ENCODE results near the gene GPR108. TPM values are rescaled to one million over a fixed set of nuclear protein-coding genes. Genes with fewer than 3 reads are reported as not detected.

GPR108 gene
- total RNA-seq, 1 donor from 2014 or later = 69.1 TPM

- no peak overlapping the region for H3K27ac Mint-ChIP-seq (ENCODE audit: unreplicated experiment)
- H3K9me3 Mint-ChIP-seq (ENCODE audit: unreplicated experiment) = peaks cover 16% of the 10 kb centered on the region
- peaks cover 17% of the 10 kb centered on the region for H3K27me3 Mint-ChIP-seq (ENCODE audit: unreplicated experiment)
- TF ChIP-seq, protein P1, sequence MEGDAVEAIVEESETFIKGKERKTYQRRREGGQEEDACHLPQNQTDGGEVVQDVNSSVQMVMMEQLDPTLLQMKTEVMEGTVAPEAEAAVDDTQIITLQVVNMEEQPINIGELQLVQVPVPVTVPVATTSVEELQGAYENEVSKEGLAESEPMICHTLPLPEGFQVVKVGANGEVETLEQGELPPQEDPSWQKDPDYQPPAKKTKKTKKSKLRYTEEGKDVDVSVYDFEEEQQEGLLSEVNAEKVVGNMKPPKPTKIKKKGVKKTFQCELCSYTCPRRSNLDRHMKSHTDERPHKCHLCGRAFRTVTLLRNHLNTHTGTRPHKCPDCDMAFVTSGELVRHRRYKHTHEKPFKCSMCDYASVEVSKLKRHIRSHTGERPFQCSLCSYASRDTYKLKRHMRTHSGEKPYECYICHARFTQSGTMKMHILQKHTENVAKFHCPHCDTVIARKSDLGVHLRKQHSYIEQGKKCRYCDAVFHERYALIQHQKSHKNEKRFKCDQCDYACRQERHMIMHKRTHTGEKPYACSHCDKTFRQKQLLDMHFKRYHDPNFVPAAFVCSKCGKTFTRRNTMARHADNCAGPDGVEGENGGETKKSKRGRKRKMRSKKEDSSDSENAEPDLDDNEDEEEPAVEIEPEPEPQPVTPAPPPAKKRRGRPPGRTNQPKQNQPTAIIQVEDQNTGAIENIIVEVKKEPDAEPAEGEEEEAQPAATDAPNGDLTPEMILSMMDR (IDR thresholded peaks at IDR 0.05; ENCODE audit: unreplicated experiment) = no peak
- H3K4me1 Mint-ChIP-seq (ENCODE audit: unreplicated experiment) = peaks cover 17% of the 10 kb centered on the region
- DNase-seq (ENCODE audit: low spot score) = no peak
- H3K36me3 Mint-ChIP-seq (ENCODE audit: low read depth, unreplicated experiment) = peaks cover 14% of the 10 kb centered on the region
- peak overlapping the region; percentile 17 for H3K4me3 Mint-ChIP-seq (ENCODE audit: unreplicated experiment)
These were observed 17.4 kb downstream of the GPR108 start for GRCh38 chr19:6719992-6720368.

GRCh38 chr19:6719540-6719861 lies 17.9 kb downstream of the GPR108 start:
- DNase-seq (ENCODE audit: low spot score) = no peak
- H3K27me3 Mint-ChIP-seq (ENCODE audit: unreplicated experiment) = peaks cover 17% of the 10 kb centered on the region
- peaks cover 16% of the 10 kb centered on the region for H3K9me3 Mint-ChIP-seq (ENCODE audit: unreplicated experiment)
- peaks cover 12% of the 10 kb centered on the region for H3K4me1 Mint-ChIP-seq (ENCODE audit: unreplicated experiment)
- peak overlapping the region; percentile 17 for H3K4me3 Mint-ChIP-seq (ENCODE audit: unreplicated experiment)
- no peak overlapping the region for H3K27ac Mint-ChIP-seq (ENCODE audit: unreplicated experiment)
- TF ChIP-seq, protein P1 (IDR thresholded peaks at IDR 0.05; ENCODE audit: unreplicated experiment) = no peak
- peaks cover 14% of the 10 kb centered on the region for H3K36me3 Mint-ChIP-seq (ENCODE audit: low read depth, unreplicated experiment)

- Mint-ChIP-seq H3K27ac (ENCODE audit: unreplicated experiment) (no peak overlapping the region), H3K4me1 (ENCODE audit: unreplicated experiment) (peaks cover 10% of the 10 kb centered on the region), H3K27me3 (ENCODE audit: unreplicated experiment) (peaks cover 14% of the 10 kb centered on the region), H3K36me3 (ENCODE audit: low read depth, unreplicated experiment) (peaks cover 14% of the 10 kb centered on the region), H3K9me3 (ENCODE audit: unreplicated experiment) (peaks cover 16% of the 10 kb centered on the region), H3K4me3 (ENCODE audit: unreplicated experiment) (no peak overlapping the region)
- TF ChIP-seq, protein P1 (IDR thresholded peaks at IDR 0.05; ENCODE audit: unreplicated experiment) = no peak
- DNase-seq (ENCODE audit: low spot score) = no peak
These were observed 18.4 kb downstream of the GPR108 start for GRCh38 chr19:6718741-6719539.

GRCh38 chr19:6718111-6718740 lies 19.2 kb downstream of the GPR108 start:
- DNase-seq (ENCODE audit: low spot score) = no peak
- H3K9me3 Mint-ChIP-seq (ENCODE audit: unreplicated experiment) = peaks cover 16% of the 10 kb centered on the region
- H3K27ac Mint-ChIP-seq (ENCODE audit: unreplicated experiment) = no peak overlapping the region
- H3K4me1 Mint-ChIP-seq (ENCODE audit: unreplicated experiment) = peaks cover 7% of the 10 kb centered on the region
- peaks cover 14% of the 10 kb centered on the region for H3K36me3 Mint-ChIP-seq (ENCODE audit: low read depth, unreplicated experiment)
- H3K27me3 Mint-ChIP-seq (ENCODE audit: unreplicated experiment) = peaks cover 14% of the 10 kb centered on the region
- TF ChIP-seq, protein P1 (IDR thresholded peaks at IDR 0.05; ENCODE audit: unreplicated experiment) = no peak
- H3K4me3 Mint-ChIP-seq (ENCODE audit: unreplicated experiment) = peak overlapping the region; percentile 32

- Mint-ChIP-seq H3K36me3 (ENCODE audit: low read depth, unreplicated experiment) (peaks cover 16% of the 10 kb centered on the region), H3K4me1 (ENCODE audit: unreplicated experiment) (peaks cover 4% of the 10 kb centered on the region), H3K9me3 (ENCODE audit: unreplicated experiment) (peaks cover 21% of the 10 kb centered on the region), H3K27ac (ENCODE audit: unreplicated experiment) (peak overlapping the region; percentile 39), H3K27me3 (ENCODE audit: unreplicated experiment) (peaks cover 14% of the 10 kb centered on the region), H3K4me3 (ENCODE audit: unreplicated experiment) (peak overlapping the region; percentile 32)
- no peak for DNase-seq (ENCODE audit: low spot score)
- TF ChIP-seq, protein P1 (IDR thresholded peaks at IDR 0.05; ENCODE audit: unreplicated experiment) = no peak
These were observed 19.9 kb downstream of the GPR108 start for GRCh38 chr19:6717441-6717971.

Data from endothelial cell (in vitro differentiated cells).